OCI-LY7 (cell line): ENCODE measurements around the gene NOL9. TPM values are rescaled to one million over a fixed set of nuclear protein-coding genes. Genes with fewer than 3 reads are reported as not detected.

Source experiments
- BruUV-seq: library from RNA; stranded (reverse); fragments of 400-500 nt; replicated peaks from 2 replicates; lab custom pipeline; 2021; lab: Mats Ljungman, UMichigan
- CTCF ChIA-PET: fragments of 300-600 bp; sonication (Branson Sonifier 250); formaldehyde crosslinking; loops from one replicate; lab custom pipeline; 2022; ENCODE audit warnings: antibody characterized with exemption; ENCODE audit not compliant: unreplicated experiment; lab: Charles Lee
- POLR2A ChIA-PET: fragments of 300-600 bp; sonication (Branson Sonifier 250); formaldehyde crosslinking; loops from one replicate; lab custom pipeline; 2022; ENCODE audit warnings: antibody characterized with exemption; lab: Charles Lee
- DNase-seq: peaks from one replicate; pipeline ENCODE4 v3.0.0-alpha.2; 2015; ENCODE audit warnings: low spot score
- H2AFZ ChIP-seq: fragments of 200-600 bp; sonication (generic), shearing (Covaris generic); 2 replicates; pipeline ENCODE4 v1.6.1; 2014; ENCODE audit warnings: mild to moderate bottlenecking, antibody characterized with exemption, low read length, moderate library complexity
- H3K27ac ChIP-seq: fragments of 200-600 bp; sonication (generic); 2 replicates; pipeline ENCODE4 v1.5.1; 2014; ENCODE audit warnings: mixed run types, low read depth, mild to moderate bottlenecking, moderate library complexity, low read length, inconsistent platforms; ENCODE audit not compliant: poor library complexity, severe bottlenecking
- H3K36me3 ChIP-seq: fragments of 200-600 bp; sonication (generic); 2 replicates; pipeline ENCODE4 v1.6.1; 2014; ENCODE audit warnings: mild to moderate bottlenecking, antibody characterized with exemption, low read length, moderate library complexity, mixed read lengths; ENCODE audit not compliant: insufficient read depth
- H3K4me1 ChIP-seq: fragments of 200-600 bp; sonication (generic); 2 replicates; pipeline ENCODE4 v1.5.1; 2014; ENCODE audit warnings: mild to moderate bottlenecking, low read length; ENCODE audit not compliant: insufficient read depth, poor library complexity, severe bottlenecking
- H3K4me2 ChIP-seq: fragments of 200-600 bp; sonication (generic); 2 replicates; pipeline ENCODE4 v1.6.1; 2014; ENCODE audit warnings: mild to moderate bottlenecking, low read length
- H3K4me3 ChIP-seq: fragments of 200-600 bp; sonication (generic); 2 replicates; pipeline ENCODE4 v1.5.1; 2014; ENCODE audit warnings: mild to moderate bottlenecking, low read depth, low read length; ENCODE audit not compliant: poor library complexity, severe bottlenecking
- H3K79me2 ChIP-seq: fragments of 200-600 bp; sonication (generic); 2 replicates; pipeline ENCODE4 v1.6.1; 2016; ENCODE audit warnings: low read depth, mild to moderate bottlenecking, low read length, moderate library complexity, mixed read lengths; ENCODE audit not compliant: insufficient read depth
- H3K9me2 ChIP-seq: fragments of 200-600 bp; sonication (generic); 2 replicates; pipeline ENCODE4 v1.6.1; 2016; ENCODE audit warnings: mild to moderate bottlenecking, low read length, mixed read lengths; ENCODE audit not compliant: insufficient read depth
- H3K9me3 ChIP-seq: fragments of 200-600 bp; sonication (generic); 2 replicates; pipeline ENCODE4 v1.6.1; 2014; ENCODE audit warnings: mild to moderate bottlenecking, mixed run types, low read length, mixed read lengths
- H4K20me1 ChIP-seq: fragments of 200-600 bp; sonication (generic); 2 replicates; pipeline ENCODE4 v1.6.1; 2014; ENCODE audit warnings: mild to moderate bottlenecking, antibody characterized with exemption, low read length, moderate library complexity, mixed read lengths; ENCODE audit not compliant: insufficient read depth
- CTCF ChIP-seq: fragments of 200-600 bp; sonication (generic); conservative IDR thresholded peaks from 2 replicates; pipeline ENCODE4 v1.5.1; 2014; ENCODE audit warnings: mild to moderate bottlenecking, antibody characterized with exemption, low read length, moderate library complexity, mixed read lengths
- EZH2phosphoT487 ChIP-seq: fragments of 200-600 bp; sonication (generic); IDR thresholded peaks from 2 replicates; pipeline ENCODE4 v1.6.1; 2018; ENCODE audit warnings: low read depth, borderline replicate concordance, mild to moderate bottlenecking, mixed run types, antibody characterized with exemption, low read length, moderate library complexity, mixed read lengths
- intact Hi-C: fragments of 100-400 bp; cut with micrococcal nuclease; formaldehyde crosslinking; loops from one replicate; pipeline ENCODE4 v1.10.0; 2022; ENCODE audit not compliant: unreplicated experiment
- total RNA-seq, 2 experiments: library from RNA; depleted of rRNA in 1 of 2; stranded (reverse); fragments of >200 nt in 1 of 2; shearing (Covaris generic) in 1 of 2; gene quantifications; 2 replicates each; pipeline ENCODE4 v1.2.3, GENCODE V29; 2014 to 2022

The NOL9 gene
- total RNA-seq, 2 experiments from 2014 or later, result 39.1 to 58.8 TPM

- H3K9me3 ChIP-seq, result no peaks in the 10 kb centered on the region
- no TSS peak for BruUV-seq
- no peaks in the 10 kb centered on the region for H3K9me2 ChIP-seq
- TF ChIP-seq CTCF, result no peak
- TF ChIP-seq EZH2phosphoT487, result no peak
- no peak for DNase-seq
- H4K20me1 ChIP-seq, result 0 out of 2 replicates have a peak, but pooled peaks cover 4% of the 10 kb centered on the region
- intact Hi-C loops, result no loop called here
- no peak overlapping the region for H3K4me3 ChIP-seq
- H3K79me2 ChIP-seq, result no peaks in the 10 kb centered on the region
- no peak overlapping the region for H2AFZ ChIP-seq
- CTCF ChIA-PET, result no interaction called here
- POLR2A ChIA-PET, result interaction anchor here (0.7 kb wide), 1 partner anchor 10 kb away, joined by 4 read pairs; no protein-coding TSS in a partner anchor
- H3K4me1 ChIP-seq, result no peaks in the 10 kb centered on the region
- H3K27ac ChIP-seq, result no peak overlapping the region
- H3K4me2 ChIP-seq, result no peak overlapping the region
- H3K36me3 ChIP-seq, result peaks cover 91% of the 10 kb centered on the region
These were observed 9.5 kb downstream of the NOL9 start for GRCh38 chr1:6544831-6545230.

- Histone ChIP-seq H3K9me3 (no peaks in the 10 kb centered on the region), H4K20me1 (no peaks in the 10 kb centered on the region), H3K27ac (no peak overlapping the region), H2AFZ (no peak overlapping the region), H3K79me2 (no peaks in the 10 kb centered on the region), H3K4me2 (no peak overlapping the region), H3K9me2 (no peaks in the 10 kb centered on the region), H3K36me3 (peaks cover 81% of the 10 kb centered on the region), H3K4me3 (no peak overlapping the region), H3K4me1 (no peaks in the 10 kb centered on the region)
- DNase-seq, result no peak
- BruUV-seq, result no TSS peak
- TF ChIP-seq EZH2phosphoT487 (no peak), CTCF (no peak)
- intact Hi-C loops, result no loop called here
- CTCF ChIA-PET, result no interaction called here
- POLR2A ChIA-PET, result no interaction called here
These were observed 15.4 kb downstream of the NOL9 start for GRCh38 chr1:6538956-6539355.

GRCh38 chr1:6536291-6536690, 18.0 kb downstream of the NOL9 start:
- Histone ChIP-seq H3K36me3 (peaks cover 87% of the 10 kb centered on the region), H2AFZ (no peak overlapping the region), H3K9me2 (no peaks in the 10 kb centered on the region), H3K79me2 (no peaks in the 10 kb centered on the region), H3K4me2 (no peak overlapping the region), H4K20me1 (no peaks in the 10 kb centered on the region), H3K4me1 (no peaks in the 10 kb centered on the region), H3K4me3 (no peak overlapping the region), H3K27ac (no peak overlapping the region), H3K9me3 (no peaks in the 10 kb centered on the region)
- no peak for DNase-seq
- ChIA-PET POLR2A (no interaction called here), CTCF (no interaction called here)
- intact Hi-C loops, result no loop called here
- TF ChIP-seq CTCF, result no peak
- no peak for TF ChIP-seq EZH2phosphoT487
- no TSS peak for BruUV-seq
